ENCODE measurements around the gene TMEM38A. TPM values are rescaled to one million over a fixed set of nuclear protein-coding genes. Genes with fewer than 3 reads are reported as not detected.
"Not testable (repeated sequence)": the region's sequence is repeated elsewhere in the genome, so short reads cannot be mapped to it uniquely, and the experiment has no call there.

The TMEM38A gene
- total and polyA plus RNA-seq, 2 donors = 1.4 to 3.2 TPM

DNA sequence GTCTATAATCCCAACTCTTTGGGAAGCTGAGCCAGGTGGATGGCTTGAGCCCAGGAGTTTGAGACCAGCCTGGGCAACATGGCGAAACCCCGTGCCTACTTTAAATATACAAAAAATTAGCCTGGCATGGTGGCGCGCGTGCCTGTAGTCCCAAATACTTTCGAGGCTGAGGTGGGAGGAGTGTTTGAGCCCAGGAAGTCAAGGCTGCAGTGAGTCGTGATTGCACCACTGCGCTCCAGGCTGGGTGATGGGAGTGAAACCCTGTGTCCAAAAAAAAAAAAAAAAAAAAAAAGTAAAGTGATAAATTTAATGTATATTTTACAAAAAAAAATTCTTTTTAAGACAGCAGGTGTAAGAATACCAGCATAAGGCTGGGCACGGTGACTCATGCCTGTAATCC is 17.6 kb downstream of the TMEM38A start:
- WGBS = 98% methylated on average over 9 of the region's 9 CpGs
- no peak overlapping the region for H3K4me3 ChIP-seq (ENCODE audit: low read length in 2 of 2)

DNA sequence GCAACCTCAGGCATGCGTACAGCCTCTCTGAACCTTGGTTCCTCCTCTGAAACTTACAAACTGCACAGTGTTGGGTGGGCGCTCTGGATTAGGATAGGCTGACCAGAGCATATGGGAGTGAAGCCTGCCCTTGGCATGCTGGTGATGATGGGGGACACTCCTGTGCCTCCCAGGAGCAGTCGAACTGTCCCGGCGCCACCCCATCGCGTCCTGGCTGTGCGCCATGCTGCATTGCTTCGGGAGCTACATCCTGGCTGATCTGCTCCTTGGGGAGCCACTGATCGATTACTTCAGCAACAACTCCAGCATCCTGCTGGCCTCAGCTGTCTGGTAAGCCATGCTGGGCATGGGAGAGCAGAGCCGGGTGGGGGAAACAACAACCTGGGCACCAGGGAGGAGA is 18.9 kb downstream of the TMEM38A start:
- no peak overlapping the region for H3K4me3 ChIP-seq (ENCODE audit: low read length in 2 of 2)
- H3K27ac ChIP-seq (ENCODE audit: low read depth in 1 of 2, low read length in 1 of 2) = no peak overlapping the region
- H3K36me3 ChIP-seq (ENCODE audit: control insufficient read depth in 2 of 2, insufficient read depth in 2 of 2, low read length in 1 of 2) = no peaks in the 10 kb centered on the region
- H3K4me1 ChIP-seq (ENCODE audit: control insufficient read depth in 2 of 2, insufficient read depth in 2 of 2, low read length in 2 of 2) = no peaks in the 10 kb centered on the region
- no peak for DNase-seq (ENCODE audit: low read depth in 6 of 9, low spot score in 9 of 9)
- no peaks in the 10 kb centered on the region for H3K27me3 ChIP-seq (ENCODE audit: control insufficient read depth in 2 of 2, insufficient read depth in 1 of 2, low read length in 1 of 2)
- WGBS = 98% methylated on average over 11 of the region's 11 CpGs
- H3K9me3 ChIP-seq (ENCODE audit: control insufficient read depth in 2 of 2, insufficient read depth in 1 of 2, low read length in 1 of 2) = peaks cover 2 to 12% of the 10 kb centered on the region in 2 donors

More for the DNA sequence above, 17.6 kb downstream of the TMEM38A start:
- Histone ChIP-seq H3K4me1 (ENCODE audit: control insufficient read depth in 2 of 2, insufficient read depth in 2 of 2, low read length in 2 of 2) (no peaks in the 10 kb centered on the region), H3K27ac (ENCODE audit: low read depth in 1 of 2, low read length in 1 of 2) (no peak overlapping the region), H3K9me3 (ENCODE audit: control insufficient read depth in 2 of 2, insufficient read depth in 1 of 2, low read length in 1 of 2) (peaks cover 2 to 12% of the 10 kb centered on the region in 2 donors), H3K27me3 (ENCODE audit: control insufficient read depth in 2 of 2, insufficient read depth in 1 of 2, low read length in 1 of 2) (no peaks in the 10 kb centered on the region), H3K36me3 (ENCODE audit: control insufficient read depth in 2 of 2, insufficient read depth in 2 of 2, low read length in 1 of 2) (no peaks in the 10 kb centered on the region)
- DNase-seq (ENCODE audit: low read depth in 6 of 9, low spot score in 9 of 9) = no peak

DNA sequence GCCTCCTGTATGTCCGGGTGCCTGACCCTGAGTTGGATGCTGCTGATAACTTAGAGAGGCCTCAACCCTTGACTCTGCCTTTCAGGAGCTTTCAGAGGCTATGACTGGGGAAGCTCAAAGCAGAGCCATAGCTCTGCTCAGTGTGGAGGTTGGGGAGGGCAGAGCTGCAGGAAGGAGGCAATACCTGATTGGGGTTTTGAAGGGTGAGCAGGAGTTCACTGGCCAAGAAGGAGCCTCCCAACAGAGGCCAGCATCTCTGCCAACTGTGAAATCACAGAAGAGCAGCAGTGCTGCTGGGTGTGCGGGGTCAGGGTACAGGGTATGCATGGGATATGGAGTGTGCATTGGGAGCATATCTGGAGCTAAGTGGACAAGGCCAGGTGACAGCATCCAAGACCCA is 21.6 kb downstream of the TMEM38A start:
- H3K4me3 ChIP-seq (ENCODE audit: low read length in 2 of 2) = no peak overlapping the region
- peaks cover 0 to 3% of the 10 kb centered on the region in 2 donors for H3K27me3 ChIP-seq (ENCODE audit: control insufficient read depth in 2 of 2, insufficient read depth in 1 of 2, low read length in 1 of 2)
- H3K4me1 ChIP-seq (ENCODE audit: control insufficient read depth in 2 of 2, insufficient read depth in 2 of 2, low read length in 2 of 2) = no peaks in the 10 kb centered on the region
- no peak overlapping the region for H3K27ac ChIP-seq (ENCODE audit: low read depth in 1 of 2, low read length in 1 of 2)
- DNase-seq (ENCODE audit: low read depth in 6 of 9, low spot score in 9 of 9) = no peak
- WGBS = 97% methylated on average over 2 of the region's 2 CpGs
- no peaks in the 10 kb centered on the region for H3K36me3 ChIP-seq (ENCODE audit: control insufficient read depth in 2 of 2, insufficient read depth in 2 of 2, low read length in 1 of 2)
- H3K9me3 ChIP-seq (ENCODE audit: control insufficient read depth in 2 of 2, insufficient read depth in 1 of 2, low read length in 1 of 2) = peaks cover 2 to 12% of the 10 kb centered on the region in 2 donors

DNA sequence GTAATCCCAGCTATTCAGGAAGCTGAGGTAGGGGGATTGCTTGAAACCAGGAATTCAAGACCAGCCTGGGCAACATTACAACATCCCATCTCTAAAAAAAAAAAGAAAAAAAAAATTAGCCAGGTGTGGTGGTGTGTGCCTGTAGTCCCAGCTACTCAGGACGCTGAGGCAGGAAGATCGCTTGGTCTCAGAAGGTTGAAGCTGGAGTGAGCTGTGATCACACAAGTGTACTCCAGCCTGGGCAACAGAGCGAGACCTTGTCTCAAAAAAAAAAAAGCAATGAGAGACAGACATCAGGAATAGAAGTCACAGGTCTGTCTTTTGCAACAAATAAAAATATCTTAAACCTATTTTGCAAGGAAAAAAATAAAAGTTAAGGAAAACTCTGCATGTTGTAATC is 23.3 kb downstream of the TMEM38A start:
- no peak for DNase-seq (ENCODE audit: low read depth in 6 of 9, low spot score in 9 of 9)
- WGBS = 92% methylated on average over 3 of the region's 3 CpGs

DNA sequence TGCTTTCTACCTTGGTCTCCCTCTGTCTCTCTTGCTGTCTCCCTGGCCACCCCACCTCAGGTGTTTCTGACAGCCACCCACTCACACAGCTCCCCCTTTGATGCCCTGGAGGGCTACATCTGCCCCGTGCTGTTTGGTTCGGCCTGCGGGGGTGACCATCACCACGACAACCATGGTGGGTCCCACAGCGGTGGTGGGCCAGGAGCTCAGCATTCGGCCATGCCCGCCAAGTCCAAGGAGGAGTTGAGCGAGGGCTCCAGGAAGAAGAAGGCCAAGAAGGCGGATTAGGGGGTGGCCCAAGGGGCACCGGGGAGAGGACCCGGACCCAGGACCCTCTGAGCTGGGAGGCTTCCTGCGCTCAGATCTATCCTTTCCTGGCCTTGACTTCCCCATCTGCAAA is 27.1 kb downstream of the TMEM38A start:
- no peaks in the 10 kb centered on the region for H3K9me3 ChIP-seq (ENCODE audit: control insufficient read depth in 2 of 2, insufficient read depth in 1 of 2, low read length in 1 of 2)
- no peak overlapping the region for H3K27ac ChIP-seq (ENCODE audit: low read depth in 1 of 2, low read length in 1 of 2)
- DNase-seq (ENCODE audit: low read depth in 6 of 9, low spot score in 9 of 9) = no peak
- H3K4me3 ChIP-seq (ENCODE audit: low read length in 2 of 2) = no peak overlapping the region
- 98% methylated on average over 12 of the region's 12 CpGs for WGBS
- no peaks in the 10 kb centered on the region for H3K36me3 ChIP-seq (ENCODE audit: control insufficient read depth in 2 of 2, insufficient read depth in 2 of 2, low read length in 1 of 2)
- H3K27me3 ChIP-seq (ENCODE audit: control insufficient read depth in 2 of 2, insufficient read depth in 1 of 2, low read length in 1 of 2) = peaks cover 0 to 3% of the 10 kb centered on the region in 2 donors
- H3K4me1 ChIP-seq (ENCODE audit: control insufficient read depth in 2 of 2, insufficient read depth in 2 of 2, low read length in 2 of 2) = no peaks in the 10 kb centered on the region

More for the DNA sequence above, 23.3 kb downstream of the TMEM38A start:
- H3K27ac ChIP-seq (ENCODE audit: low read depth in 1 of 2, low read length in 1 of 2) = no peak overlapping the region
- no peak overlapping the region for H3K4me3 ChIP-seq (ENCODE audit: low read length in 2 of 2)
- peaks cover 2 to 12% of the 10 kb centered on the region in 2 donors for H3K9me3 ChIP-seq (ENCODE audit: control insufficient read depth in 2 of 2, insufficient read depth in 1 of 2, low read length in 1 of 2)
- H3K4me1 ChIP-seq (ENCODE audit: control insufficient read depth in 2 of 2, insufficient read depth in 2 of 2, low read length in 2 of 2) = no peaks in the 10 kb centered on the region
- H3K27me3 ChIP-seq (ENCODE audit: control insufficient read depth in 2 of 2, insufficient read depth in 1 of 2, low read length in 1 of 2) = peaks cover 0 to 3% of the 10 kb centered on the region in 2 donors
- no peaks in the 10 kb centered on the region for H3K36me3 ChIP-seq (ENCODE audit: control insufficient read depth in 2 of 2, insufficient read depth in 2 of 2, low read length in 1 of 2)

DNA sequence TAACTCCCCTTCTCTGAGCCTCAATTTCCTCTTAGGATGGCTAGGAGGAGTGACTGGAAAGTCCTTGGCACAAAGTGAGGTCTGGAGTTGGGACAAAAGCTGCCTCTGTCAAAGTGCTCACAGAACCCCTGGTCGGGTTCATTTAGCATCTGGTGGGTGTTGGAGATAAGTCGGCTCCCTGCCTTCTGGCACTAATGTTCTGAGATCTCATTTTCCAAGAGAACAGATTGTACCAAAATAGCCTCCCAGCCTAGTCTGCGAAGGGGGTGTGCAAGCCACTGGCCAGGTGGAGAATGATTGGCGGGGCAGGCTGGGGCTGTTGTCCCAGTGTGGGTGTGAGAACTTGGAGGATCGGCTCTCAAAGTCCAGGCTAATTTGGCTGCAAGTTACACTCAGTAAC is 38.0 kb downstream of the TMEM38A start:
- WGBS = 88% methylated on average over 5 of the region's 5 CpGs
- Histone ChIP-seq H3K27me3 (ENCODE audit: control insufficient read depth in 2 of 2, insufficient read depth in 1 of 2, low read length in 1 of 2) (no peaks in the 10 kb centered on the region), H3K36me3 (ENCODE audit: control insufficient read depth in 2 of 2, insufficient read depth in 2 of 2, low read length in 1 of 2) (no peaks in the 10 kb centered on the region), H3K4me1 (ENCODE audit: control insufficient read depth in 2 of 2, insufficient read depth in 2 of 2, low read length in 2 of 2) (no peaks in the 10 kb centered on the region), H3K27ac (ENCODE audit: low read depth in 1 of 2, low read length in 1 of 2) (no peak overlapping the region), H3K9me3 (ENCODE audit: control insufficient read depth in 2 of 2, insufficient read depth in 1 of 2, low read length in 1 of 2) (no peaks in the 10 kb centered on the region), H3K4me3 (ENCODE audit: low read length in 2 of 2) (no peak overlapping the region)
- DNase-seq (ENCODE audit: low read depth in 6 of 9, low spot score in 9 of 9) = no peak

DNA sequence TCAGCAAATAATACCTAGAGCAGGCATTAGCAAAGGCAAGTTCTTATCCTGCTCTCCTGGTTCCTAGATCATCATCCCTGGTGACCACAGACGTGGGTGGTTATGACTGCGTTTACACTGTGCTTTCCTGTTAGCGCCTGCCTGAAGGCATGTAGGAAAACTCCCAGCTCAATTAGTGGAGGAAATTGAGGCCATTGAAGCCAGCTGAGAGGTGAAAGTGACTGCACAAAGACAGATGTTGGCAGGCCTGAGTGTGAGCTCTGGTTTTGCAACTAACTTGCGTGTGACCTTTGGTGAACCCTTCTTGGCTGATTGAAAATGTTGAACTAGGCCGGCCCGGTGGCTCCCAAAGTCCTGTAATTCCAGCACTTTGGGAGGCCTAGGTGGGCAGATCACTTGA is 41.2 kb downstream of the TMEM38A start:
- 87% methylated on average over 6 of the region's 6 CpGs for WGBS

DNA sequence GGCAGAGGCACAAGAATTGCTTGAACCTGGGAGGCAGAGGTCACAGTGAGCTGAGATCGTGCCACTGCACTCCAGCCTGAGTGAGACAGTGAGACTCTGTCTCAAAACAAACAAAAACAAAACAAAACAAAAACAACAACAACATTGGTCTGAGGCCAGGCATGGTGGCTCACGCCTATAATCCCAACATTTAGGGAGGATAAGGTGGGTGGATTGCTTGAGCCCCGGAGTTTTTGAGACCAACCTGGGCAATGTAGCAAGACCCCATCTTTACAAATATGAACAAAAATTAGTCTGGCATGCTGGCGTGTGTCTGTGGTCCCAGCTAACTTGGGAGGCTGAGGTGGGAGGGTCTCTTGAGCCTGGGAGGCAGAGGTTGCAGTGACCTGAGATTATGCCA is 42.7 kb downstream of the TMEM38A start:
- Histone ChIP-seq H3K27me3 (ENCODE audit: control insufficient read depth in 2 of 2, insufficient read depth in 1 of 2, low read length in 1 of 2) (no peaks in the 10 kb centered on the region), H3K4me3 (ENCODE audit: low read length in 2 of 2) (no peak overlapping the region), H3K36me3 (ENCODE audit: control insufficient read depth in 2 of 2, insufficient read depth in 2 of 2, low read length in 1 of 2) (no peaks in the 10 kb centered on the region), H3K4me1 (ENCODE audit: control insufficient read depth in 2 of 2, insufficient read depth in 2 of 2, low read length in 2 of 2) (no peaks in the 10 kb centered on the region), H3K9me3 (ENCODE audit: control insufficient read depth in 2 of 2, insufficient read depth in 1 of 2, low read length in 1 of 2) (no peaks in the 10 kb centered on the region), H3K27ac (ENCODE audit: low read depth in 1 of 2, low read length in 1 of 2) (no peak overlapping the region)
- no peak for DNase-seq (ENCODE audit: low read depth in 6 of 9, low spot score in 9 of 9)
- WGBS = 85% methylated on average over 4 of the region's 4 CpGs

More for the DNA sequence above, 41.2 kb downstream of the TMEM38A start:
- Histone ChIP-seq H3K27me3 (ENCODE audit: control insufficient read depth in 2 of 2, insufficient read depth in 1 of 2, low read length in 1 of 2) (no peaks in the 10 kb centered on the region), H3K27ac (ENCODE audit: low read depth in 1 of 2, low read length in 1 of 2) (no peak overlapping the region), H3K9me3 (ENCODE audit: control insufficient read depth in 2 of 2, insufficient read depth in 1 of 2, low read length in 1 of 2) (no peaks in the 10 kb centered on the region), H3K36me3 (ENCODE audit: control insufficient read depth in 2 of 2, insufficient read depth in 2 of 2, low read length in 1 of 2) (no peaks in the 10 kb centered on the region), H3K4me3 (ENCODE audit: low read length in 2 of 2) (no peak overlapping the region), H3K4me1 (ENCODE audit: control insufficient read depth in 2 of 2, insufficient read depth in 2 of 2, low read length in 2 of 2) (no peaks in the 10 kb centered on the region)
- DNase-seq (ENCODE audit: low read depth in 6 of 9, low spot score in 9 of 9) = no peak

DNA sequence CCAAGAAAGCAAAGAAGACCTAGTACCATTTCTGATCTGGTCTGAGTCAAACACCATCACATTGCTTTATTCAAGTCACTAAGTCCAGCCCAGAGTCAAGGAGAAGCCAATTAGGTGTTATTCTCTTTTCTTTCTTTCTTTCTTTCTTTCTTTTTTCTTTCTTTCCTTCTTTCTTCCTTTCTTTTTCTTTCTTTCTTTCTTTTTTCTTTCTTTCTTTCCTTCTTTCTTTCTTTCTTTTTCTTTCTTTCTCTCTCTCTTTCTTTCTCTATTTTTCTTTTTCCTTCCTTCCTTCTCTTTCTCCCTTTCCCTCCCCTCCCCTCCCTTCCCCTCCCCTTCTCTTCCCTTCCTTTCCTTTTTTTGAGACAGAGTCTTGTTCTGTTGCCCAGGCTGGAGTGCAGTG is 49.9 kb downstream of the TMEM38A start:
- H3K4me1 ChIP-seq (ENCODE audit: control insufficient read depth in 2 of 2, insufficient read depth in 2 of 2, low read length in 2 of 2); H3K27me3 ChIP-seq (ENCODE audit: control insufficient read depth in 2 of 2, insufficient read depth in 1 of 2, low read length in 1 of 2); H3K4me3 ChIP-seq (ENCODE audit: low read length in 2 of 2); H3K27ac ChIP-seq (ENCODE audit: low read depth in 1 of 2, low read length in 1 of 2); DNase-seq (ENCODE audit: low read depth in 6 of 9, low spot score in 9 of 9); H3K9me3 ChIP-seq (ENCODE audit: control insufficient read depth in 2 of 2, insufficient read depth in 1 of 2, low read length in 1 of 2); H3K36me3 ChIP-seq (ENCODE audit: control insufficient read depth in 2 of 2, insufficient read depth in 2 of 2, low read length in 1 of 2): not testable (repeated sequence)

DNA sequence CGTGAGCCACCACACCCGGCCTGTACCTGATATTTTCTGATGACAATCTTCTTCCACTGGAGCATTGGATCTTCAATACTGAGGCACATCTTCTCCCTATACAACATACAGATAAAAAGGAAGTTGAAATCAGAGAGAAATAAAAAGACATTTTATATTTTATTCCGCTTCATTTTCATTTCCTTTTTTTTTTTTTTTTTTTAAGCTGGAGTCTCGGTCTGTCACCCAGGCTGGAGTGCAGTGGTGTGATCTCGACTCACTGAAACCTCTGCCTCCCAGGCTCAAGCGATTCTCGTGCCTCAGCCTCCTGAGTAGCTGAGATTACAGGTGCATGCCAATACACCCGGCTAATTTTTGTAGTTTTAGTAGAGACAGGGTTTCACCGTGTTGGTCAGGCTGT is 51.4 kb downstream of the TMEM38A start:
- H3K4me3 ChIP-seq (ENCODE audit: low read length in 2 of 2); H3K9me3 ChIP-seq (ENCODE audit: control insufficient read depth in 2 of 2, insufficient read depth in 1 of 2, low read length in 1 of 2); DNase-seq (ENCODE audit: low read depth in 6 of 9, low spot score in 9 of 9); H3K36me3 ChIP-seq (ENCODE audit: control insufficient read depth in 2 of 2, insufficient read depth in 2 of 2, low read length in 1 of 2); H3K4me1 ChIP-seq (ENCODE audit: control insufficient read depth in 2 of 2, insufficient read depth in 2 of 2, low read length in 2 of 2); H3K27me3 ChIP-seq (ENCODE audit: control insufficient read depth in 2 of 2, insufficient read depth in 1 of 2, low read length in 1 of 2); H3K27ac ChIP-seq (ENCODE audit: low read depth in 1 of 2, low read length in 1 of 2): not testable (repeated sequence)
- WGBS = 84% methylated on average over 9 of the region's 9 CpGs
